ENCODE results near the gene TBK1.

TBK1 gene

DNA sequence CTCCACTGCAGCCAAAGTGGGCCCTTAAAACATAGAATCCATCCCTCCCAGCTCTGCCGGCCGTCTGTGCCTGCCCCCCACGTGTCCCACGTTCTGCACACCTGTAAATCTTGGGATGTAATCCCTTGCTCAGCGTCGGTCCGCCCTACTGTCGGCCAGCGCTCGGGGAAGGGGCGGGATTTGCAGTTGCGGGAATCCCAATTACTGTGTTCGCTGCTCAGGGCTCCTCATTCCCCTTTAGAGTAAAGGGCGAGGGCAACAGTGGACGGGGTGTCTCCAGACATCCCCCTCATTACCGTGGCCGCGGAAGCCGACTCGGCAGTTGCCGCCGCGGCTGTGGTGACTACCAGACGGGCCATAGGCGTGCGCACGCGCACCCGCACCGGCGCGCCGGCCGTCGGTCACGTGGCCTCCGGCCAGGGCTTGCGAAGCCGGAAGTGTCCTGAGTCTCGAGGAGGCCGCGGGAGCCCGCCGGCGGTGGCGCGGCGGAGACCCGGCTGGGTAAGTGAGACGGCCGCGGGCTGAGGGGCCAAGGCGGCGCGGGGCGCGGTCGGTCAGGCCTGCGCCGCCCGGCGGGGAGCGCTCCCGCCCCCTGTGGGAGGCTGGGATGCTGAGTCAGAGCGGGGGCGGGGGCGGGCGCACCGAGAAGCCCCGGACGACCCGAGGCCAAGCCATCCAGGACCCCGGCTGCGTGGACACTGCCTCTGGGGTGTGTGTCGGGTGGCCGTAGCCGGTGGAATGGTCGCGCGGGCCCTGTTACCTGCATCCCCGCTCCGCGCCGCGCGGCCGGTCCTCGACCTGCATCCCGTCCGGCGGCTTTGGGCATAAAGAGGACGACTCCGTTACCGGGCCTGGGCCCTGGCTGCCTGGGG lies at the start of gene TBK1:
TSS of gene TBK1 (plus strand) at position 434 of the 872 bp plus-strand sequence. CDS start 3,751 bp downstream, outside the sequence.
- DNase-seq, result peak; percentile 92

DNA sequence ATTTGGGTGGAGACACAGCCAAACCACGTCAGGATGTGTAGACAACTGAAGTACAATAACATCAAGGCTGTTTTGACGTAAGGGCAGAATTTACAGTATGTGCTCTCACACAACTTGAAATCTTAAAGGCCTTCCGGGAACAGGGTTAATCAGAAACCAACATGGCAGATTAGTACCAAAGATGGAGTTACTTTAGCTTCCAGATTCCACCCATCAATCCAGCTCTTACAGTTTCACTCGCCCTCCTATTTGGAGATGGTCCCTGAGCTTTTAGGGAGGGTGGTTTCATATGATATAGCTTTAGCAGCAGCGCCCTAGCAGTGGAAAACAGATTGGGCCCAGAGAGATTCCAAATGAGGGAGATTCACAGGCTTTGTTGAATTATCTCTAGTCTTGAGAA lies 49.7 kb upstream of the TBK1 start:
- DNase-seq, result no peak

DNA sequence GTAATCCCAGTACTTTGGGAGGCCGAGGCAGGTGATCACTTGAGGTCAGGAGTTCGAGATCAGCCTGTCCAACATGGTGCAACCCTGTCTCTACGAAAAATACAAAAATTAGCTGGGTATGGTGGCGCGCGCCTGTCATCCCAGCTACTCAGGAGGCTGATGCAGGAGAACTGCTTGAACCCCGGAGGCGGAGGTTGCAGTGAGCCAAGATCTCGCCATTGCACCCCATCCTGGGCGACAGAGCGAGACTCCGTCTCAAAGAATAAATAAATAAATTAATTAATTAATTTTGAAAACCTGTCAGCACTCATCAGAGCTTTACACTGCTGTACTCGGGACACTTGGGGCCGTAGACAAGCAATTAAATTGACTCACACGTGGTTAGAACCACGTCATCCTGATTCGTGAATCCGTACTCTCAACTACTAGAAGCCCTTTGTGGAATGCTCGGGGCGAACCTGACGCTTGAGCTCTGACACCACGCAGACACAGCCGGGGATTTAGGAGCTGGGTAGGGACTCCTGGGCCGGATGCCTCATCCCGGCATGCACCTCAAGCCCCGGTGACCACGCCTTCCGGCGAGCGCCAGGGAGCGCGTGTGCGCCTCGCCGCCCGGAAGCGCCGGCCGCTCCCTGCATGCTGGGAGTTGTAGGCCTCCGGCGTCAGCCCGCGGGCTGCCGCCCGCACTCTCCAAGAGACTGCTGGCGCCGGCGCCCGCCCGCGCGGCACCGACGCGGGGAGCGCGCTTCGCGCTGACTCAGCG lies 48.0 kb upstream of the TBK1 start, which contains the start of gene XPOT:
TSS of gene XPOT (plus strand) at position 686 of the 763 bp plus-strand sequence. CDS start 5,644 bp downstream, outside the sequence.
- DNase-seq, result peak; percentile 96

DNA sequence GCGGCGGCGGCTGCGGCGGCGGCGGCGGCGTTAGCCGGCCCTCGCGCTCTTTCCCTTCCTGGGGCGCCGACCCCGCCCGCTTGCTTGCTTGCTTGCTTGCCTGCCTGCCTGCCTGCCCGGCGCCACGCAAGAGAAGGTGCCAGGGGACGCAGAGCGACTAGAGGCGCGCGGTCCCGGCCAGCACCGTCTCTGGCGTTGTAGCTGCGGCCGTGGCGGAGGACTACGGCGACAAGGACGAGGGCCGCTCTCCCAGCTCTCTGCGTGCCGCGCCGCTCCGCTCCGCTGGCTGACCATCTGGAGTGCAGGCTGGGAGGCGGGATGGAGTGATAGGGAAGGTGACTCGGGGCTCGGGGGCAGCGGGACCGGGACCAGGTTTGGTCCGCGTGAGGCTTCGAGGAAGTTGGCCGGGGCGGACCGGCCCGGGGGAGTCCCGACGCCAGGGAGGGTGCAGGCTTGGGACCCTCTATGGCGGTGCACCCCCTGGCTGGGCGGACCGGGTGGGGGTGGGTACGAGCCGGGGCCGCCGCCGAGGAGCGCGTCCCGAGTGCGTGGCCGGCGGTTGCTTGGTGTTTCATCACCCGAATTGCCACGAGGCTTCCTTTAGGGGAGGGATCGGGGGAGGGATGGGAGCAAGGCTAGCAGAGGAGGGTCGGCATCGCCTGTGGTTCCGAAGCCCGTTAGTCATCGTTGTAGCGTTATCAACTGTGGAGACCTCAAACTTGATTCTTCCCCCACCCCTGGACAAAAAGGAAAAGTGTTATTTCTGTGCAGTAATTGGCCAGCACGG lies 47.3 kb upstream of the TBK1 start:
- DNase-seq, result peak; percentile 55

DNA sequence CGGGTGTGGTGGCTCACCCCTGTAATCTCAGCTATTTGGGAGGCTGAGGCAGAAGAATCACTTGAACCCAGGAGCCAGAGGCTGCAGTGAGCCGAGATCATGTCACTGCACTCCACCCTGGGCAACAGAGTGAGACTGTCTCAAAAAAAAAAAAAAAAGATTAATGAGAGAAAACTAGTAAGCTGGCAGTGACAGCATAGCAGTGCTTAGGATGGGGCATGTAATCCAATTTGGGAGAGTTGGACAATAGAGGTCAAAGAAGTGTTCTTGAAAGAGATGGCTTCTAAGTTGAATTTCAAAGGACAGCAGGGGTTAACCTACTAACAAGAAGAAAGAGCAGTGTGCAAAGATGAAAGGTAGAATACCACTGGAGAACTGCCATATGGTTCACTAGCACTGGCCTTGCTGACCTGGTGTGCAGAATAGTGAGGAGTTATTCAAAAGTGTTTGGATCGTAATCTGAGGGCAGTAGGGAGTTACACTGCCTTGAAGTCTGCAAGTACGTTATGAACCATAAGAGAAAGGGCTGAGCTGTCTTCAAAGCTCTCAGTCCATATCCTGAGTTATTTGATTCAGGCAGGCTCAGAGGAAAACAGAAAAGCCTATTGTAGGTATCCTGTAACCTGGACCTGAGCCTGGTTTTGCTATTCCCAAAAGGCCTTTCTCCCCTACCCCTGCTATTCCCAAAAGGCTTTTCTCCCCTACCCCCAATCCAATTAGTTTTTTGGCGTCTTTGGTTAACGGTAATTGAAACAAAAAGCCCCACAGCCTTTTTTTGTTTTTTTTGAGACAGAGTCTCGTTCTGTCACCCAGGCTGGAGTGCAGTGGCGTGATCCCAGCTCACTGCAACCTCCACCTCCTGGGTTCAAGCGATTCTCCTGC lies 44.3 kb upstream of the TBK1 start:
- DNase-seq, result no peak

DNA sequence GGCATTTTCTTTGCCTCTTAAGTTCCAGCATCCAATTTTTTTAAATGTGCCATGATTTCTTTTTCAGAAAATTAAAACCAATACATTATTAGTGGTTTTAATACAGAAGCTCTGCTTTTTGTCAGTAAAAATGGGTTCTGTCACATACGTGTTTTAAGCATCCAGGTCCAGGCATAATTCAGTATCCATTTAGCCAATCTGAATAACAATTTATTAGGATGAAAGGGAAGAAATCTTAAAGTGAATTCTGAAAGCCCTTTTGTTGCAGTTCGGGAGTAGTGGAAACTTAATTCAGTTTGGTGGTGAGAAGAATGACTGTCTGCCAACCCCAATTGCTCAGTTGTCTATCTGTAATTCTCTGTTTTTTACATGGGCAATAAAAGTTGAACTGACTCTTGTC lies 40.5 kb upstream of the TBK1 start:
- DNase-seq, result no peak

DNA sequence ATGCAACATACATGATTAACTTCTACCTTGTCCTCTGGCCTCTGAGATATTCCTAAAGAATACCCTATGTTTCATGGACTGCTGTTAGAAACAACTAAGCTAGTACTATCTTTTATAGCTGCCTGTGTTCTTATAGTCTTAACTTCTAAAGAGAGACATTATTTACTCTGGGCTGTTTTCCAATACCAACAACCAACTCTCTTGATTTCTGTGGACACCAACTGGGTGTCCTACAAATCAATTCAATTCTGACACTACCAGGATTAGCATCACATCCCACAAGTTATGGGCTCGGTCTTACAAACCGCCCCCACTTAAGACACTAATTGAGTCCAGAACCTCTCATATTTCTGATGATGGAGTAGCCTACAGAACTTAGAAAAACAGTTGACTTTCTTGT lies 39.5 kb upstream of the TBK1 start:
- DNase-seq, result no peak

DNA sequence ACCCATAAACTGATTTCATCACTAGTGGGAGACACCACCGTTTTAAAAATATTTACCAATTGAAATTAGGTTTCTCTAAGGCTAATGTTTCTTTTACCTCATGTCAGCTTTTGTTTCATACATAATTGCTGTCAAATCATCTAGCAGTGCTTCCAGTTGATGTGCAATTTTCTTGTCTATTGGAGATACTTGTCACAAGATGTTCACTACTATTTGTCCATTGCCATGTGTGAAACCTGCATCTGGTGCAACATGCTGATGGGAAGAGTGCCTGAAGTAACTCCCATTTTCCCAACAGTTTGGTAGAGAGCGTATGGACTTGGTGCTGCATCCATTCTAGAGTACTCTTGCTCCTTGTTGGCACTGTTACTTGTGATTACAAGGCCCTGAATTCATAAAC lies 38.0 kb upstream of the TBK1 start:
- no peak for DNase-seq

DNA sequence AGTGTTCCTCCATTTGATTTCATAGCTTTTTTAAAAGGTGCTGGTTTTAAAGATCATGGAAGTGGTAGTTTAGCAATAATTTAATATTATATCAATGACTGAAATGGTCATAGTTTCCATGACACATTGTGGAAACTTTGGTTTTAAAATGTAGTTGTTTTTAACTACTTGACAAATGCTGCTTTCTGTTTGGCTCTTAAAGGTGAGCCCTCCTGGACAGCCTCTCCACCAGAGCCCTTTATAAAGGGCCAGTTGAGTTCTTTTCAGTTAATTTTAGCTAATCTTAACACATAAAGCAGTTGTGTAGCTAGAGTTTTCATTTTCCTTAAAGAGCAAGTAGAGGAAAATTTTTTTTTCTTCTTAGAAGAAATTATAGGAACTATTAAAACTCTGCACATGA lies 33.7 kb upstream of the TBK1 start:
- no peak for DNase-seq

DNA sequence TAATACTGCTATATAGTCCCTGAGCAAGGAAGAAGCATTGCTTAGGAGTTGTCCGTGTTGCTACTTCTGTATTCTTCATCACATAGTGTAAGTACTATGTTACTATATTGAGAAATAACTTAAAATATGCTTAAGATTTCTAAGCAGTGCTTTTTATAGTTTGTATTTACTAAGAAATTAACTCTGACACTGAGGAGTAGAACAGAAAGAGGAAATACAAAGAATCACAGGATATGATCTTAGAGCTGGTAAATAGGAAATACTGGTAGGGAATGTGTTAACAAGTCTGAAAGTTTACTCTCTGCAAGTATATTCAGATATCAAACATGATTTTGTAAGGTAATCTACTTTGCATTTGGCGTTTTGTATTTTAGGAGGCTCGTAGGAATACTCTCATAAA lies 32.2 kb upstream of the TBK1 start:
- DNase-seq, result peak; percentile 19

DNA sequence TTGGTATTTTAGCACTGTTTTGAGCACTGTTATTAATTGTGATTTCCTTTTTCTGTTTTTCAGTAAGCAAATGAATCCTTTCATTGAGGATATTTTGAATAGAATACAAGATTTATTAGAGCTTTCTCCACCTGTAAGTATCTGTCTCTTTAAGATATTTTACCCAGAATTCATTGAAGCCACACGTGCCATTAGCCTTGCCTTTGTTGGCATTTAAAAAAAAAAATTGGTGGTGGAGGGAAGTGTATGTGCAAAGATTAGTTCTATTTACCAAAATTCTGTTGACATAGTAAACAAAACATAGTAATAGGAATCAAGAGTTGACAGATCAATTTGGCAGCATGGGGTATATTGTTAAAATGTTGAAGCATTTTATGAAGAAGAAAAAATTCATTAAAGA lies 23.9 kb upstream of the TBK1 start:
- DNase-seq, result no peak

DNA sequence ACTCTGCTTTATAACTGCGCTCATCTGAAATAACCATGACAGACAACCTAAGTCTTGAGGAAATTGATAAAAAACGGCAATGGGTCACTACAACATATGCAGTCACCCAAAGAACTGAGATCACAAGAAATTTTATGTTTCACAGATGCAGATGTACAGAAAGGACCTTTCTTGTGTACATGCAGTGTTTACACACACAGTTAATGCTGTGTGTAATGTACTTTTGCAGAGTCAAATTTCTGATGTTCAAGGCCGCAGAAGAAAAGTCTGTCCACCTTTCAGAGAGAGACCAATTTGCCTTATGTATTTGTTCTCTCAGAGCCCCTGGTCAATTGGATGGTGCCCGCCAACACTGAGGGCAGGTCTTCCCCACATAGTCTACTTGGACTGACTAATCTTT lies 23.0 kb upstream of the TBK1 start:
- DNase-seq, result no peak

DNA sequence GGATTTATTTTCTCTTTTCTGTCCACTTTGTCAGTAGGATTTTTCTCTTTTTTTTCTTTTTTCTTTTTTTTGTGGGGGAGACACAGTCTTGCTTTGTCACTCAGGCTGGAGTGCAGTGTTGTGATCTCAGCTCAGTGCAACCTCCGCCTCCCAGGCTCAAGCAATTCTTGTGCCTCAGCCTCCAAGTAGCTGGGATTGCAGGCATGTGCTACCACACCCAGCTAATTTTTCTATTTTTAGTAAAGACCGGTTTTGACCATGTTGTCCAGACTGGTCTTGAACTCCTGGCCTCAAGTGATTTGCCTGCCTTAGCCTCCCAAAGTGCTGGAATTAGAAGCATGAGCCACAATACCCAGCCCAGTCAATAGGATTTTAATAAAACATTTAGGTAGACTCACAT lies 21.0 kb upstream of the TBK1 start:
- DNase-seq, result no peak

DNA sequence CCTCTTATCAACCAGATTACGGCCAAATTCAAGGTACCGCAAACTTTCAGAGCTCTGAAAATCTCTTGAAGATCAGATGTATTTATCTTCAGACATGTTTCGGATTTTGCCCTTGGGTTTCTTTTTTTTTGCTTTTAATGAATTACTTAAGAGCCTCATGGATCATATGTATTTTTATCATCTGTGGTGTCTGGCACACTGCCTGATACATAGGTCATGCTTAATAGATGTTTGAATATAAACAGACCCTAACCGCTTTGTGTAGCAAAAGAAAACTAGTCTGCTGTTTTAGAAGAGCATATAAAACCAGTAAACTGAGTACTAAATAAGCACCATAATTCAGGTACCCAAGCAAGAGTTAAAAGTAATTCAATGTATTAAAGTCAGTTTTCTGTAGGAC lies 20.1 kb upstream of the TBK1 start:
- no peak for DNase-seq

DNA sequence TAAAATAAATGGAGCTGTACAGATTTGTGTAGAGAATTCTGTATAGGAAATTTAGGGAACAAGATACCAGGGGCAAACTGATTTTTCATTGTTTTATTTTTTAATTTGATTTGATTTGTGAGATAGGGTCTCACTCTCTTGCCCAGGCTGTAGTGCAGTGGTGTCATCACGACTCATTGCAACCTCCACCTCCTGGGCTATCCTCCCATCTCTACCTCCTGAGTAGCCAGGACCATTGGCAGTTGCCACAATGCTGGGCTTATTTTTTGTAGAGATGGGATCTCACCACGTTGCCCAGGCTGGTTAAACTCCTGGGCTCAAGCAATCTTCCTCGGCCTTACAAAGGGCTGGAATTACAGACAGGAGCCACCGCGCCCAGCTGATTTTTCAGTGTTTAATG lies 18.0 kb upstream of the TBK1 start:
- DNase-seq, result no peak

DNA sequence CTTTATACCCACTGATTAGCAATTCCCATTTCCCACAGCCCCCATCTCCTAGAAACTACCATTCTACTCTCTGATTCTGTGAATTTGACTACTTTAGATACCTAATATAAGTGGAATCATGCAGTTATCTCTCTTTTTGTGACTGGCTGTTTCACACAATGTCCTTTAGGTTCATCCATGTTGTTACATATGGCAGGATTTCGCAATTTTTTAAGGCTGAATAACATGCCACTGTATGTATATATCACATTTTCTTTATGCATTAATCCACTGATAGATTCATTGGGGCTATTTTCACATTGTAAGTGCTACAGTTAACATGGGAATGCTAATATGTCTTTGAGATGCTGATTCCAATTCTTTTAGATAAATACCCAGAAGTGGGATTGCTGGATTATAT lies 11.8 kb upstream of the TBK1 start:
- DNase-seq, result no peak

DNA sequence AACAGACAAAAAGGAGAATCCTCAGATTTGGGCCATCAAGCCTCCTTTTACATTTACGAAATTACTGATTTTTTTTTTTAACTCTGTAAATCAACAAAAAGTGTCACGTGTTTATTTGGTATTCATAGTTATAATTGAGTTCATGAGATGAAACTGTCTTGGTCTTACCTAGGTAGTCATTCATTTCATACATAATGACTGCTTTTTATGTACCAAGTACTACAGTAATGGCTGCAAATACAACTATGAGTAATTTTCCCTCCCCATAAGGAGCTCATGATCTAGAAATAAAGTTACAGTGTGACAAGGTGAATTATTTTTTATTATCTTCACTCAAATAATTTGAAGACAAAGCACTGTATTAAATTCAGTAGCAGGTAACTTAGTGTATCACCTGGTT lies 6.4 kb upstream of the TBK1 start:
- no peak for DNase-seq

DNA sequence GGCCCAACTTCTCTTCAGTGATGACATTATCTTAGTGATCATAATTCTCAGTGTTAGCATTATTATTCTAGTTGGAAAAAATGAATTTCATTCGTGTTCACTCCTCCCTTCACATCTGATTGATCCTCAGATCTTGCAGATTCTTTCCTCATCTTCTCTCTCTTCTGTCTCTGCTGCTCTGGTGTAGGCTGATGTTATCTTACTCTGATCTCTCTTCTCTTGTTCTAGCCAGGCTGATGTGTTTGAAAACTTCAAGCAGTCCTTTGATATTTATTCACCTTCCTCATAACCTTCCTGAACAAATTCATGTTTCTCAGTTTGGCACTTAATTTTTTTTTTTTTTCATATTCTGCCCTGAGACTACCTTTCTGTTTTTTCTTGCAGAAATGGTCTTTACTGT lies 5.6 kb upstream of the TBK1 start:
- no peak for DNase-seq

DNA sequence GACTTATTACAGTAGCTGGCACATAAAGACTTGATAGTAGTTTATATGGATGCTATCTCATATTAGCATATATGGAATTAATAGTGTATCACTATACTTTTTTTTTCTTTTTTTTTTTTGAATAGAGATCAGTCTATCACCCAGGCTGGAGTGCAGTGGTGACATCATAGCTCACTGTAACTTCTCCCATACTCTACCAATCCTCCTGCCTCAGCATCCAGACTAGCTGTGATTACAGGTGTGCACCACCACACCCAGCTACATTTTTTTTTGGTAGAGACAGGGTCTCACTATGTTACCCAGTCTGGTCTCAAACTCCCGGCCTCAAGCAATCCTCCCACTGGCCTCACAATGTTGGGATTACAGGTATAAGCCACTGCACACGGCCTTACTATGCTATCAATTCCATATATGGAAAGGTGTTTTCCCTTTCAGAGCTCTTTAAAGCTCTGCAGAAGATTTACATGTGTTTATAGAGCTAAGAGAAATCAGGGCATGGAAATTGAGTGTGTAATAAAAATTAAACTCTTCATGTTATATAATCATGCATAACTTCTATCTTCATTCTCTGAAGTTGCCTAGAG lies 1.8 kb upstream of the TBK1 start:
- DNase-seq, result no peak

DNA sequence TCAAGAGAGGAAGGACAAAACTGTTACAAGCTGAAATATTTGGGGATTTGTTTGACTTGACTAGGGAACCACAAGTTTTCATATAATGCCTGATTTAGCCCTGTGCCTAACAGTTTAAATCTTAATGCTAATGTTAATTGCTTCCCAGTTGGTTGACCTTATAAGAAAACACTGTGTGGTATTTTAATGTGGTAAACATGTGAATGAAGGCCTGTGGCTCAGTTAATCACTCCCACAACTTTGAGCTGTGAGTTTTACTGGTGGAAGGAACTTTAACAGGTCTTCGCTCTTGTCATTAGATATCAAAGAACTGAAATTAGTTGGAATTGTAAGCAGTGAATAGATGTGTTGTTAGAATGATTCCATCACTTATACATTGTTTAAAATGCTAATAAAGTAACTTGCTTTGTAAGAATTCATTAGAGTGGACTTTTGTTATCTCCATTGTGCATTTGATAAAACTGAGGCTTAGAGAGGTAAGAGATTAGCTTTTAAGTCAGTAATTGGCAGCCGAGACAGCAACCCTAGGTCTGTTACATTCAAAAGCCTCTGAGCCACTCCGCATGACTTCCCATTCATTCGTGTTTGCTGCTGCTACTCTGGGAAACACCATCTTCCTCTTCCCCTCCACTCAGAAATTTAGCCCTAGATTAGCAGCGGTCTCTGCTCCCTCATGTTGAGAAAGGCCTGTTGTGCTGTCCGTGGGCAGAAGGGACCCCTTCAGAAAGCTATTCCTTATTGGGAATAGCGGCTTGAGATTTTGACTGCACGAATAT lies 1.0 kb upstream of the TBK1 start:
- DNase-seq, result peak; percentile 70
